Hematopoietic multipotent progenitor cell treated with erythropoietin and hydrocortisone succinate and interleukin-3 and kit ligand, for 17 days (in vitro differentiated cells): ENCODE data around the gene MRPL24.
"Not testable (repeated sequence)": the region's sequence is repeated elsewhere in the genome, so short reads cannot be mapped to it uniquely, and the experiment has no call there.

Experiments used
- DNase-seq: peaks from one replicate; pipeline ENCODE4 v3.0.0-alpha.2; 2015; ENCODE audit warnings: low spot score

Gene MRPL24

GRCh38 chr1:156740741-156741480 is at the start of gene MRPL24:
TSS of gene MRPL24 (minus strand) at chr1:156741088. CDS start at chr1:156738704, 2,384 bp downstream.
- peak; percentile 99 for DNase-seq

GRCh38 chr1:156789621-156790318 is 48.9 kb upstream of the MRPL24 start:
- DNase-seq, result no peak

- DNase-seq, result no peak
These were observed 47.2 kb upstream of the MRPL24 start for GRCh38 chr1:156788136-156788535.

GRCh38 chr1:156786640-156787039 is 45.8 kb upstream of the MRPL24 start:
- no peak for DNase-seq

GRCh38 chr1:156785458-156785857 is 44.6 kb upstream of the MRPL24 start:
- DNase-seq, result no peak

- no peak for DNase-seq
These were observed 40.8 kb upstream of the MRPL24 start for GRCh38 chr1:156781585-156782186.

GRCh38 chr1:156777573-156777972 is 36.7 kb upstream of the MRPL24 start:
- DNase-seq, result no peak

- DNase-seq, result no peak
These were observed 36.1 kb upstream of the MRPL24 start for GRCh38 chr1:156776942-156777341.

GRCh38 chr1:156775799-156776198 is 34.9 kb upstream of the MRPL24 start:
- DNase-seq, result no peak

- DNase-seq, result no peak
These were observed 32.7 kb upstream of the MRPL24 start for GRCh38 chr1:156773607-156774006.

- peak; percentile 33 for DNase-seq
These were observed 32.0 kb upstream of the MRPL24 start for GRCh38 chr1:156772728-156773497.

GRCh38 chr1:156772222-156772621 is 31.3 kb upstream of the MRPL24 start:
- DNase-seq, result no peak

- peak; percentile 14 for DNase-seq
These were observed 27.9 kb upstream of the MRPL24 start for GRCh38 chr1:156768610-156769295.

GRCh38 chr1:156767879-156768604 is 27.2 kb upstream of the MRPL24 start:
- peak; percentile 54 for DNase-seq

GRCh38 chr1:156767101-156767878 is 26.4 kb upstream of the MRPL24 start, which contains the start of gene PRCC:
TSS of gene PRCC (plus strand) at chr1:156767535. CDS start at chr1:156767772, 237 bp downstream.
- DNase-seq, result peak; percentile 99

- peak; percentile 72 for DNase-seq
These were observed 25.6 kb upstream of the MRPL24 start for GRCh38 chr1:156766298-156767100.

GRCh38 chr1:156765666-156766065 is 24.8 kb upstream of the MRPL24 start:
- DNase-seq, result no peak

- DNase-seq, result not testable (repeated sequence)
These were observed 24.2 kb upstream of the MRPL24 start for GRCh38 chr1:156765136-156765535.

- DNase-seq, result no peak
These were observed 19.9 kb upstream of the MRPL24 start for GRCh38 chr1:156760796-156761104.
